HCT116 (cell line): ENCODE results near the gene SDK1. TPM values are rescaled to one million over a fixed set of nuclear protein-coding genes. Genes with fewer than 3 reads are reported as not detected.

Experiments
- ATAC-seq: fragments of 200-7000 bp; cut with Tn5 transposase; 2 replicates; pipeline ENCODE4 v1.9.1; 2020; ENCODE audit warnings: mild to moderate bottlenecking, moderate library complexity
- BruUV-seq: library from RNA; stranded (reverse); fragments of 400-500 nt; replicated peaks from 2 replicates; lab custom pipeline; 2021; lab: Mats Ljungman, UMichigan
- CTCF ChIA-PET: fragments of 300-600 bp; sonication (Branson Sonifier 250); formaldehyde crosslinking; loops from one replicate; lab custom pipeline; 2021; ENCODE audit warnings: antibody characterized with exemption; lab: Charles Lee
- POLR2A ChIA-PET: fragments of 300-600, 350-600 bp; sonication (Branson Sonifier 250); formaldehyde crosslinking; loops from one replicate; lab custom pipeline; 2021; ENCODE audit warnings: antibody characterized with exemption; lab: Charles Lee
- RAD21 ChIA-PET, 2 experiments: fragments of 300-600 bp; sonication (Branson Sonifier 250); formaldehyde crosslinking; loops; one replicate each; lab custom pipeline; 2023; ENCODE audit warnings: low total read pairs in 2 of 2; ENCODE audit not compliant: uncharacterized antibody in 2 of 2, unreplicated experiment in 2 of 2, low non-redundant PET in 1 of 2; lab: Charles Lee
- DNase-seq: peaks from one replicate; pipeline ENCODE4 v3.0.0-alpha.2; 2010; ENCODE audit warnings: low read depth, low spot score
- H2AFZ ChIP-seq: fragments of 200-600 bp; shearing (Covaris generic), sonication (generic); 2 replicates; pipeline ENCODE4 v1.6.1; 2017; ENCODE audit warnings: low read depth, mixed run types, mixed read lengths, antibody characterized with exemption, low read length; ENCODE audit not compliant: poor library complexity, severe bottlenecking
- H3K27ac ChIP-seq: 2 replicates; pipeline ENCODE4 v1.5.1; 2012; ENCODE audit warnings: low read depth, low read length
- H3K27me3 ChIP-seq: fragments of 200-600 bp; sonication (generic); 2 replicates; pipeline ENCODE4 v1.6.1; 2016; ENCODE audit warnings: mixed run types, low read length, mixed read lengths; ENCODE audit not compliant: insufficient read depth
- H3K36me3 ChIP-seq, 2 experiments: fragments of 200-500 bp in 1 of 2; fragments of 200-600 bp in 1 of 2; sonication (Bioruptor generic) in 1 of 2; sonication (generic) in 1 of 2; 2 replicates each; pipeline versions ENCODE4 v1.5.1 to v1.6.1; 2014 to 2016; ENCODE audit warnings: low read length in 2 of 2, inconsistent platforms in 1 of 2, mixed read lengths in 1 of 2, mixed run types in 1 of 2; ENCODE audit not compliant: insufficient read depth in 2 of 2, control insufficient read depth in 1 of 2
- H3K4me1 ChIP-seq, 2 experiments: fragments of 200-600 bp in 1 of 2; sonication (generic) in 1 of 2; 2 replicates each; pipeline versions ENCODE4 v1.5.1 to v1.6.1; 2012 to 2017; ENCODE audit warnings: low read length in 2 of 2, inconsistent platforms in 1 of 2, mild to moderate bottlenecking in 1 of 2, mixed read lengths in 1 of 2, mixed run types in 1 of 2, moderate library complexity in 1 of 2; ENCODE audit not compliant: insufficient read depth in 2 of 2, control insufficient read depth in 1 of 2
- H3K4me2 ChIP-seq: fragments of 200-600 bp; sonication (generic); 2 replicates; pipeline ENCODE4 v1.6.1; 2017; ENCODE audit warnings: mixed run types, low read length, mixed read lengths
- H3K4me3 ChIP-seq, 2 experiments: fragments of 200-600 bp in 1 of 2; sonication (generic) in 1 of 2; replicated peaks in 1 of 2; 2 replicates each; pipeline ENCODE4 v1.5.1; 2011 to 2016; ENCODE audit warnings: low read length in 2 of 2, control low read depth in 1 of 2, low read depth in 1 of 2, mild to moderate bottlenecking in 1 of 2, mixed read lengths in 1 of 2, mixed run types in 1 of 2
- H3K79me2 ChIP-seq: fragments of 200-600 bp; sonication (generic); 2 replicates; pipeline ENCODE4 v1.6.1; 2017; ENCODE audit warnings: mild to moderate bottlenecking, mixed run types, low read length, moderate library complexity, mixed read lengths; ENCODE audit not compliant: insufficient read depth
- H3K9ac ChIP-seq: fragments of 200-600 bp; sonication (generic); 2 replicates; pipeline ENCODE4 v1.6.1; 2016; ENCODE audit warnings: low read length, mixed read lengths
- H3K9me2 ChIP-seq: fragments of 200-600 bp; sonication (generic), shearing (Covaris generic); 2 replicates; pipeline ENCODE4 v1.6.1; 2017; ENCODE audit warnings: mixed run types, mild to moderate bottlenecking, moderate library complexity; ENCODE audit not compliant: insufficient read depth
- H3K9me3 ChIP-seq, 2 experiments: fragments of 200-500 bp in 1 of 2; fragments of 200-600 bp in 1 of 2; sonication (Bioruptor generic) in 1 of 2; sonication (generic) in 1 of 2; 2 replicates each; pipeline ENCODE4 v1.6.1; 2014 to 2017; ENCODE audit warnings: low read length in 2 of 2, mixed read lengths in 2 of 2, inconsistent platforms in 1 of 2, low read depth in 1 of 2, mild to moderate bottlenecking in 1 of 2, mixed run types in 1 of 2, moderate library complexity in 1 of 2; ENCODE audit not compliant: control insufficient read depth in 1 of 2, insufficient read depth in 1 of 2
- H4K20me1 ChIP-seq: fragments of 200-600 bp; sonication (generic), shearing (Covaris generic); 2 replicates; pipeline ENCODE4 v1.6.1; 2017; ENCODE audit warnings: mixed run types, mild to moderate bottlenecking, moderate library complexity; ENCODE audit not compliant: insufficient read depth
- CBX3 ChIP-seq: IDR thresholded peaks from 2 replicates; pipeline ENCODE4 v1.6.1; 2012; ENCODE audit warnings: low read depth
- EGR1 ChIP-seq: IDR thresholded peaks from 2 replicates; pipeline ENCODE4 v1.6.1; 2012; ENCODE audit warnings: low read depth
- ELF1 ChIP-seq: IDR thresholded peaks from 2 replicates; pipeline ENCODE4 v1.6.1; 2012; ENCODE audit warnings: low read depth, borderline replicate concordance
- EZH2 ChIP-seq: fragments of 200-600 bp; sonication (generic); IDR thresholded peaks from 2 replicates; pipeline ENCODE4 v1.6.1; 2017; ENCODE audit warnings: antibody characterized with exemption, mixed run types
- EZH2phosphoT487 ChIP-seq: fragments of 200-600 bp; IDR thresholded peaks from 2 replicates; pipeline ENCODE4 v1.6.1; 2018; ENCODE audit warnings: antibody characterized with exemption, borderline replicate concordance
- FOSL1 ChIP-seq: IDR thresholded peaks from 2 replicates; pipeline ENCODE4 v1.6.1; 2012; ENCODE audit warnings: low read depth
- JUND ChIP-seq: IDR thresholded peaks from 2 replicates; pipeline ENCODE4 v1.6.1; 2012
- RAD21 ChIP-seq: IDR thresholded peaks from 2 replicates; pipeline ENCODE4 v1.6.1; 2012; ENCODE audit warnings: low read depth, mild to moderate bottlenecking
- REST ChIP-seq: IDR thresholded peaks from 2 replicates; pipeline ENCODE4 v1.6.1; 2012; ENCODE audit warnings: low read depth
- SP1 ChIP-seq: IDR thresholded peaks from 2 replicates; pipeline ENCODE4 v1.6.1; 2012; ENCODE audit warnings: low read depth
- TCF7L2 ChIP-seq: IDR thresholded peaks from 2 replicates; pipeline ENCODE4 v1.7.0; 2011; ENCODE audit warnings: borderline replicate concordance, inconsistent platforms; ENCODE audit not compliant: insufficient read depth, insufficient read length; ENCODE audit errors: extremely low read depth
- ZBTB33 ChIP-seq: IDR thresholded peaks from 2 replicates; pipeline ENCODE4 v1.6.1; 2011; ENCODE audit warnings: mild to moderate bottlenecking, low read length, moderate library complexity; ENCODE audit not compliant: insufficient replicate concordance; ENCODE audit errors: extremely low read depth
- ZFX ChIP-seq: fragments of 450-650 bp; IDR thresholded peaks from 2 replicates; pipeline ENCODE4 v1.6.1; 2017
- ZNF274 ChIP-seq: fragments of 200-500 bp; sonication (Bioruptor generic); IDR thresholded peaks from 2 replicates; pipeline ENCODE4 v1.6.1; 2014; ENCODE audit warnings: mild to moderate bottlenecking, low read depth, low read length, inconsistent platforms
- intact Hi-C: fragments of 100-400 bp; cut with micrococcal nuclease; formaldehyde crosslinking; loops from 2 replicates; pipeline ENCODE4 v1.10.0; 2022
- total RNA-seq: library from RNA; stranded (reverse); gene quantifications from one replicate; pipeline ENCODE4 v1.2.1, GENCODE V29; 2021; ENCODE audit not compliant: unreplicated experiment

Gene SDK1
- total RNA-seq, 1 experiment from 2014 or later, result 0.05 TPM

- DNase-seq (no peak), ATAC-seq (no peak)
- Histone ChIP-seq H3K9me3 (peaks cover 0 to 7% of the 10 kb centered on the region in 2 experiments; a peak in 2 of 4 replicates), H3K36me3 (no peaks in the 10 kb centered on the region), H3K4me3 (no peak overlapping the region), H4K20me1 (no peaks in the 10 kb centered on the region), H3K4me1 (no peaks in the 10 kb centered on the region), H3K9me2 (no peaks in the 10 kb centered on the region), H3K27me3 (0 out of 2 replicates have a peak, but pooled peaks cover 10% of the 10 kb centered on the region), H3K9ac (no peak overlapping the region), H3K4me2 (no peak overlapping the region), H2AFZ (no peak overlapping the region), H3K79me2 (no peaks in the 10 kb centered on the region), H3K27ac (no peak overlapping the region)
- TF ChIP-seq ZFX (no peak), ZNF274 (no peak), JUND (no peak), EGR1 (no peak), EZH2 (no peak), TCF7L2 (no peak), FOSL1 (no peak), SP1 (no peak), RAD21 (no peak), ELF1 (no peak), ZBTB33 (no peak), REST (no peak), EZH2phosphoT487 (no peak), CBX3 (no peak)
- CTCF ChIA-PET, result no interaction called here
- intact Hi-C loops, result no loop called here
- RAD21 ChIA-PET, result no interaction called here
- no TSS peak for BruUV-seq
- POLR2A ChIA-PET, result no interaction called here
These were observed 477.3 kb downstream of the SDK1 start for GRCh38 chr7:3778345-3778744.
